ENCODE results near the gene GIMAP4. TPM values are rescaled to one million over a fixed set of nuclear protein-coding genes. Genes with fewer than 3 reads are reported as not detected.
"Not testable (repeated sequence)": the region's sequence is repeated elsewhere in the genome, so short reads cannot be mapped to it uniquely, and the experiment has no call there.

Gene GIMAP4
- not detected in 2 replicates for total RNA-seq (2014; rRNA removed; shearing (Covaris generic))

- no peak for DNase-seq (ENCODE audit: low spot score)
Observed at GRCh38 chr7:150567169-150567568, at the start of gene GIMAP4. TSS of gene GIMAP4 (plus strand) at chr7:150567390. CDS start at chr7:150569902, 2,512 bp downstream.

- DNase-seq (ENCODE audit: low spot score): no peak
Observed at GRCh38 chr7:150519310-150519709, 47.9 kb upstream of the GIMAP4 start.

GRCh38 chr7:150520145-150520544 is 47.0 kb upstream of the GIMAP4 start:
- DNase-seq (ENCODE audit: low spot score): no peak

GRCh38 chr7:150522931-150523330 is 44.3 kb upstream of the GIMAP4 start:
- not testable (repeated sequence) for DNase-seq (ENCODE audit: low spot score)

- no peak for DNase-seq (ENCODE audit: low spot score)
Observed at GRCh38 chr7:150524018-150524417, 43.2 kb upstream of the GIMAP4 start.

GRCh38 chr7:150531704-150532103 is 35.5 kb upstream of the GIMAP4 start:
- DNase-seq (ENCODE audit: low spot score): no peak

- DNase-seq (ENCODE audit: low spot score): no peak
Observed at GRCh38 chr7:150538259-150538658, 28.9 kb upstream of the GIMAP4 start.

- DNase-seq (ENCODE audit: low spot score): no peak
Observed at GRCh38 chr7:150553163-150553562, 14.0 kb upstream of the GIMAP4 start.

GRCh38 chr7:150556521-150557138 is 10.6 kb upstream of the GIMAP4 start:
- no peak for DNase-seq (ENCODE audit: low spot score)

GRCh38 chr7:150560486-150560885 is 6.7 kb upstream of the GIMAP4 start:
- DNase-seq (ENCODE audit: low spot score): no peak

- DNase-seq (ENCODE audit: low spot score): no peak
Observed at GRCh38 chr7:150562919-150563318, 4.3 kb upstream of the GIMAP4 start.

GRCh38 chr7:150564006-150564405 is 3.2 kb upstream of the GIMAP4 start:
- DNase-seq (ENCODE audit: low spot score): no peak

GRCh38 chr7:150564566-150564965 is 2.6 kb upstream of the GIMAP4 start:
- DNase-seq (ENCODE audit: low spot score): no peak

GRCh38 chr7:150565239-150565638 is 2.0 kb upstream of the GIMAP4 start:
- no peak for DNase-seq (ENCODE audit: low spot score)

GRCh38 chr7:150566123-150566522 is 1.1 kb upstream of the GIMAP4 start:
- DNase-seq (ENCODE audit: low spot score): no peak

- DNase-seq (ENCODE audit: low spot score): no peak
Observed at GRCh38 chr7:150566572-150566971, 618 bp upstream of the GIMAP4 start.

- DNase-seq (ENCODE audit: low spot score): no peak
Observed at GRCh38 chr7:150567871-150568301, 696 bp downstream of the GIMAP4 start.

GRCh38 chr7:150568714-150569113 is 1.5 kb downstream of the GIMAP4 start:
- DNase-seq (ENCODE audit: low spot score): no peak

- no peak for DNase-seq (ENCODE audit: low spot score)
Observed at GRCh38 chr7:150569245-150569955, 2.2 kb downstream of the GIMAP4 start.

- no peak for DNase-seq (ENCODE audit: low spot score)
Observed at GRCh38 chr7:150570556-150571465, 3.6 kb downstream of the GIMAP4 start.

GRCh38 chr7:150572496-150572895 is 5.3 kb downstream of the GIMAP4 start:
- DNase-seq (ENCODE audit: low spot score): no peak

- DNase-seq (ENCODE audit: low spot score): peak; percentile 58
Observed at GRCh38 chr7:150579979-150580637, 12.9 kb downstream of the GIMAP4 start.
